Vagina (tissue), 2 donors: Measurements from ENCODE around the gene PIGN. TPM values are rescaled to one million over a fixed set of nuclear protein-coding genes. Genes with fewer than 3 reads are reported as not detected.

ENCODE experiments used
- DNase-seq, 2 donors: peaks; one replicate each; pipeline ENCODE4 v3.0.0-alpha.2; 2017; ENCODE audit errors: extremely low spot score in 2 of 2
- H3K27ac ChIP-seq: fragments of 200-600 bp; sonication (generic); one replicate; pipeline ENCODE4 v1.5.1; 2019
- H3K27me3 ChIP-seq: fragments of 200-600 bp; sonication (generic); one replicate; pipeline ENCODE4 v1.5.1; 2019
- H3K36me3 ChIP-seq, 2 donors: fragments of 200-600 bp; sonication (generic); one replicate each; pipeline ENCODE4 v1.5.1; 2017 to 2019
- H3K4me1 ChIP-seq: fragments of 200-600 bp; sonication (generic); one replicate; pipeline ENCODE4 v1.5.1; 2019
- H3K4me3 ChIP-seq, 2 donors: fragments of 200-600 bp; sonication (generic); 1 replicate in 1 of 2; 2 replicates in 1 of 2; pipeline ENCODE4 v1.5.1; 2016 to 2019
- H3K9me3 ChIP-seq: fragments of 200-600 bp; sonication (generic); one replicate; pipeline ENCODE4 v1.5.1; 2019
- CTCF ChIP-seq, 3 experiments: fragments of 450-650 bp in 2 of 3; fragments of 200-600 bp in 1 of 3; sonication (generic) in 1 of 3; IDR thresholded peaks; one replicate each; pipeline ENCODE4 v1.5.1; 2017 to 2019; ENCODE audit warnings: antibody characterized with exemption in 3 of 3, mild to moderate bottlenecking in 2 of 3, moderate library complexity in 2 of 3
- POLR2A ChIP-seq, 2 donors: fragments of 450-650 bp; IDR thresholded peaks; one replicate each; pipeline ENCODE4 v1.6.1; 2017; ENCODE audit warnings: antibody characterized with exemption in 2 of 2, mild to moderate bottlenecking in 2 of 2, moderate library complexity in 2 of 2
- POLR2AphosphoS5 ChIP-seq, 2 donors: sonication (generic); formaldehyde crosslinking; IDR thresholded peaks; one replicate each; pipeline ENCODE4 v1.9.0; 2017; ENCODE audit warnings: antibody characterized with exemption in 2 of 2, mild to moderate bottlenecking in 2 of 2, low read depth in 1 of 2; ENCODE audit not compliant: insufficient read depth in 1 of 2
- intact Hi-C: fragments of 100-400 bp; cut with DNase I; formaldehyde crosslinking; loops from one replicate; pipeline ENCODE4 v1.15.1; 2023
- total RNA-seq: library from RNA; depleted of rRNA; stranded (reverse); fragments of >200 nt; gene quantifications from one replicate; pipeline ENCODE4 v1.2.3, GENCODE V29; 2016

PIGN gene
- total RNA-seq, 1 donor from 2014 or later: 34.4 TPM

DNA sequence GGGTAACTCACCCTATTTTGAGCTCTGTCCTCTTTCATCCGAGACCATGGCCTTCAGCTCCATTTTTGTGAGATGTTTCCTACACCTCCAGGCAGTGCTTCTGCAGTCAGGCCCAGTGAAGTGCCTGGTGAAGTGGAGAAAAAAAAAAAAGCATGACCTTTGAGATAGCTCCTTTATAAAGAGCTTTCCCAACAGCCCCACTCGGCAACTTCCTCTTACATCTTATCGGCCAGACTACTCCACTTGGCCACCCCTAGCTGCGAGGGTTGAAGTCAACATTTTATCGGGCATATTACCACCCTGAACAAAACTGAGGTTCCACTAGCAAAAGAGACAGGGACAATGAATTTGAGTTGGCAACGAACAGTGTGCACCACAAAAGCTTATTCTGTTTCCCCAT lies 169.2 kb downstream of the PIGN start:
- Histone ChIP-seq H3K4me3 (no peak overlapping the region), H3K9me3 (no peaks in the 10 kb centered on the region), H3K27ac (peak overlapping the region; percentile 34), H3K27me3 (no peaks in the 10 kb centered on the region), H3K4me1 (peaks cover 8% of the 10 kb centered on the region), H3K36me3 (no peaks in the 10 kb centered on the region)
- DNase-seq: no peak
- TF ChIP-seq POLR2A (IDR thresholded peaks at IDR 0.05): no peak
- TF ChIP-seq POLR2AphosphoS5 (IDR thresholded peaks at IDR 0.05; ENCODE audit: insufficient read depth in 1 of 2, low read depth in 1 of 2): no peak
- TF ChIP-seq CTCF (IDR thresholded peaks at IDR 0.05): no peak
- intact Hi-C loops: no loop called here

DNA sequence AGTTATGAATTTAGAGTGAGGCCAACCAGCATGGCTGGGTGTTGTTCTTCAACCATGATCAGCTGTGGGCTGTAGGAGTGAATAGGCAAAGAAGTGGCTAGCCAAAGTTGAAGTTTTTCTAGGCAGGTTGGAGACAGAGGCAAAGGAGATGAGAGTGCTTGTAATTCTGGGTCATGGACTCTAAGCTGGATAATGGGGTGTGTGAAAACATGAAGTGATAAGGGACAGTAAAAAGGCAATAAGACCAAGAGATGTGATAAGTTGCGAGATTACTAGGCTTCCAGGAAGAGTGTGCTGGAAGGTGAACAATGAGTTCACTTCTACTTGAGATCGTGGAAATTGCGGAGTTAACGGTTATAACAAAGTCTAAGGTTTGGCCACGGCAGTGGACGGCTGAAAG lies 175.4 kb downstream of the PIGN start:
- no peak for DNase-seq
- intact Hi-C loops: no loop called here

DNA sequence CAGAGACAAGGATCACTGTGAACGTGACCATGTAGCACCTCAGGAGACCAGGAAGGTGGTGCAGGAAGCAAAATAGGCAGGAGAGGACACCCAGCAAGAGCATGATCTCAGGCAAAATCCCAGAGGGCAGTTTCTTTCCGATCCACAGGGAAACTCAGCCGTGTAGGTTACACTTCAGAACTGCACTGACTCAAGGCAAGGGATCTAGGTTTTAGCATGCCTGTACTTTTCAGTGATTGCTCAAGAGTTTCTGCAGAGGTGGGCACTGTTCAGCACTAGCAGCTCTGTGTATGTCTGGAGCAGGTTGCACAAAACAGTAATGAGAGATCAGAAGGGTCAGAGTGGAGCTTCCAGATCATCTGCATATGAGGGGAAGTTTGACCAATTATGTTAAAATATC lies 177.3 kb downstream of the PIGN start:
- no peaks in the 10 kb centered on the region for H3K4me1 ChIP-seq
- no peak for DNase-seq
- no peak overlapping the region for H3K4me3 ChIP-seq
- no peaks in the 10 kb centered on the region for H3K36me3 ChIP-seq
- intact Hi-C loops: no loop called here
- TF ChIP-seq CTCF (IDR thresholded peaks at IDR 0.05) (no peak), POLR2AphosphoS5 (IDR thresholded peaks at IDR 0.05; ENCODE audit: insufficient read depth in 1 of 2, low read depth in 1 of 2) (no peak), POLR2A (IDR thresholded peaks at IDR 0.05) (no peak)
- no peak overlapping the region for H3K27ac ChIP-seq
- H3K27me3 ChIP-seq: no peaks in the 10 kb centered on the region
- H3K9me3 ChIP-seq: no peaks in the 10 kb centered on the region

More for the DNA sequence above, 175.4 kb downstream of the PIGN start:
- Histone ChIP-seq H3K4me1 (no peaks in the 10 kb centered on the region), H3K27ac (no peak overlapping the region), H3K27me3 (no peaks in the 10 kb centered on the region), H3K36me3 (no peaks in the 10 kb centered on the region), H3K9me3 (no peaks in the 10 kb centered on the region), H3K4me3 (no peak overlapping the region)
- no peak for TF ChIP-seq POLR2AphosphoS5 (IDR thresholded peaks at IDR 0.05; ENCODE audit: insufficient read depth in 1 of 2, low read depth in 1 of 2)
- TF ChIP-seq CTCF (IDR thresholded peaks at IDR 0.05): no peak
- TF ChIP-seq POLR2A (IDR thresholded peaks at IDR 0.05): no peak

GRCh38 chr18:62001396-62001795 lies 185.5 kb downstream of the PIGN start:
- intact Hi-C loops: no loop called here

DNA sequence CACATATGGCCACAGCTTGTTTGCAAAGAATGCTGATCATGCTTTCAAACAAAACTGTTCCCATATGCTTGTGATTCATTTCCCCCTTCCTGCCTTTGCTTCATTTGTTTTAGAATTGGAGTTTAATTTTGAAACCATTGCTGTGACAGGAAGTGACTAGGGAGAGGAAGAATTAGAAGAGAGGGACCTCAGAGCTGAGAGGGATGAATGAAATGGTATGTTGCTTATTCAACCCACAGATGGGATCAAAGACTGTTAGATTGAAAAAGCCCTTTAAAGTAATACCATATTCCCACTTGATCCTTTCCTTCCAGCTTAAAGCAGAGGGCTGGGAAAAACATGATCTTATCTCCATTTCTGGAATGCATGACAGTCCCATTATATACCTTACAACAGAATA lies 187.9 kb downstream of the PIGN start:
- Histone ChIP-seq H3K27ac (no peak overlapping the region), H3K4me1 (no peaks in the 10 kb centered on the region)
- TF ChIP-seq POLR2A (IDR thresholded peaks at IDR 0.05): no peak
- TF ChIP-seq CTCF (IDR thresholded peaks at IDR 0.05): no peak
- TF ChIP-seq POLR2AphosphoS5 (IDR thresholded peaks at IDR 0.05; ENCODE audit: insufficient read depth in 1 of 2, low read depth in 1 of 2): no peak

More at GRCh38 chr18:62001396-62001795, 185.5 kb downstream of the PIGN start:
- no peak for TF ChIP-seq POLR2A (IDR thresholded peaks at IDR 0.05)
- TF ChIP-seq CTCF (IDR thresholded peaks at IDR 0.05): no peak
- H3K4me1 ChIP-seq: no peaks in the 10 kb centered on the region
- no peaks in the 10 kb centered on the region for H3K36me3 ChIP-seq
- H3K27ac ChIP-seq: no peak overlapping the region
- no peaks in the 10 kb centered on the region for H3K9me3 ChIP-seq
- no peaks in the 10 kb centered on the region for H3K27me3 ChIP-seq
- no peak for DNase-seq
- H3K4me3 ChIP-seq: no peak overlapping the region

More for the DNA sequence above, 187.9 kb downstream of the PIGN start:
- Histone ChIP-seq H3K9me3 (no peaks in the 10 kb centered on the region), H3K4me3 (no peak overlapping the region), H3K36me3 (no peaks in the 10 kb centered on the region), H3K27me3 (no peaks in the 10 kb centered on the region)
- DNase-seq: no peak
- intact Hi-C loops: no loop called here
